Lower leg skin (tissue), 3 donors: ENCODE measurements around the gene RPAIN.

Source experiments
- CTCF ChIP-seq, 3 donors: fragments of 450-650 bp; IDR thresholded peaks; one replicate each; pipeline ENCODE4 v1.5.1; 2016; ENCODE audit warnings: antibody characterized with exemption in 3 of 3, mild to moderate bottlenecking in 3 of 3, moderate library complexity in 2 of 3
- POLR2A ChIP-seq, 2 donors: fragments of 450-650 bp; IDR thresholded peaks; one replicate each; pipeline ENCODE4 v1.6.1; 2016 to 2017; ENCODE audit warnings: antibody characterized with exemption in 2 of 2, mild to moderate bottlenecking in 1 of 2, moderate library complexity in 1 of 2

- TF ChIP-seq CTCF (IDR thresholded peaks at IDR 0.05) (no peak), POLR2A (IDR thresholded peaks at IDR 0.05) (no peak)
Measured at GRCh38 chr17:5405400-5405799, 14.6 kb upstream of the RPAIN start.
